SHP77 treated with DMSO at 0.1 percent for 48 hours (cell line): ENCODE results near the gene LMO3.

Experiments used
- DNase-seq: peaks from one replicate; lab custom pipeline; 2025; lab: John Stamatoyannopoulos, UW

Gene LMO3

GRCh38 chr12:16600525-16600924 is 5.4 kb downstream of the LMO3 start:
- DNase-seq = no peak

GRCh38 chr12:16599081-16599480 is 6.9 kb downstream of the LMO3 start:
- no peak for DNase-seq

DNA sequence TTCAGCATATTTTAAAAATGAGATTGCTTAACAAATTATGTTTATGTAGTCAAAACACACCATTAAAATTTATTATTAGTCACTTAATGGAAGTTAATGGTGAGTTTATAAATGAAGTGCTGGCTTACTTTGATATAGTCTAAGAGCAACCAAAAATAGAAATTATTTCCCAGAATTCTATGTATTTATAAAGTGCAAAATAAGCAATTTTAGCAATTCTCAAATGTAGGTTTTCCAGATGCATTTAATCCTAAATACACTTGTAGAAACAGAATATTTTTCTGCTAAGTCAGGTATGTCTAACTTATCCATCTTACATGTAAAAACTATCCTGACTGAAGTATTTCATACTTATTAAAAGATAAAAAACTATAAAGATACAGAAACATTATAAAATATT is 11.2 kb downstream of the LMO3 start:
- DNase-seq = no peak

DNA sequence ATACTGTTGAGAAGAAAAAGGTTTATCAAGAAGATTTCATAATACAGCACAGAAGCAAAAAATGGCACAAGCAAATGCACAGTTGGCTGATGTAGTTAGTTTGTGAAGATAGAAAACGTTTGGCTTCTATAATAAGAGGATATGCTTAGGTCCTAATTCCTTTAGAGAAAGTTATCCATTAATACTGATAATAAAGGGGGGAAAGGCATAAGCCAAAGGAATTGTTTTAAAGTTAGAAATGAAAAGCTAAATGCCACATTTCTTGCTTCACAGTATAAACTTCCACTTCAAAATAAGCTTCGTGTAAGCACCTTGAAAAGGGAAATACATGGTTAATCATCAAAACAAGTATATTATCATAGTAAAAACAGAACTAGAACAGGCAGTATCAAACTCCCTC is 12.4 kb downstream of the LMO3 start:
- no peak for DNase-seq

DNA sequence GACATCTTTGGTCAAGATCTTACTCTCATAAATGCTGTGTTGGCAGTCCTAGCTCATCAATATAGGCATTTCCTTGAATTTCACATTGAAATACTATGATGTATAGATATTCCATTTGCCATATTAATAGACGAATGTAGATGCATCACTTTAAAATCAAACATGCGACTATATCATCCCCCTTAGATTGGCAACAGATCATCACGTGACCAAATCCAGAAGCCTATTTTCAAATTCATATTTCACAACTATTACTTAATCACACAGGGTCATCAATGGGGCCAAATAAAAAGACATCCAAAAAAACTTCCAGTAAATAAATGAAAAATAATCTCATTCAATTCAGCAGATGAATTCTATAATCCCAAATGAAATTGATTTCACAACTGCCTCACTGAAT is 15.3 kb downstream of the LMO3 start:
- DNase-seq = no peak

GRCh38 chr12:16588812-16589211 is 17.1 kb downstream of the LMO3 start:
- DNase-seq = no peak

GRCh38 chr12:16587514-16587913 is 18.4 kb downstream of the LMO3 start:
- DNase-seq = no peak

- DNase-seq = no peak
These were observed 18.9 kb downstream of the LMO3 start for GRCh38 chr12:16587110-16587453.

GRCh38 chr12:16586350-16587109 is 19.4 kb downstream of the LMO3 start:
- no peak for DNase-seq

- DNase-seq = no peak
These were observed 20.2 kb downstream of the LMO3 start for GRCh38 chr12:16585781-16586180.

- no peak for DNase-seq
These were observed 21.8 kb downstream of the LMO3 start for GRCh38 chr12:16583969-16584745.

- no peak for DNase-seq
These were observed 24.5 kb downstream of the LMO3 start for GRCh38 chr12:16581416-16581815.

- no peak for DNase-seq
These were observed 26.9 kb downstream of the LMO3 start for GRCh38 chr12:16579041-16579440.

- DNase-seq = no peak
These were observed 32.4 kb downstream of the LMO3 start for GRCh38 chr12:16573398-16574077.

DNA sequence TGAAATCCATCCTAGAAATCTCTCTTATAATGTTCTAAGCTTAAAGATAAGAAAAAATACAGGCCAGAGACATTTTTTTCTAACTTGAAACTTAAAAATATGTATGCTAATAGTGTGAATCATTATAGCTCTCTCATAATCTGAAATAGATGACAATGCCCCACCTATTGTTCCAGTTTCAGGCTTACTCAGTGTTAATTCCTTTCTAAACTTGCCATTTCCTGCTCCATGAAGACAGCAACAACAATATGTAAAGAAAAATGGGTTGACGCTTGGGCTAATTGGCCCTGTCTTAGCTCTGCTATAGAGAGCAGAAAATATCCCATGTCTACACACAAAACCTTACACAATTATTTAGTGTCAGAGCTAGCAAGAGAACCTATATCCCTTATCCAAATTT is 37.1 kb downstream of the LMO3 start:
- DNase-seq = no peak

GRCh38 chr12:16564675-16565074 is 41.3 kb downstream of the LMO3 start:
- DNase-seq = no peak

GRCh38 chr12:16563504-16563903 is 42.5 kb downstream of the LMO3 start:
- DNase-seq = no peak

DNA sequence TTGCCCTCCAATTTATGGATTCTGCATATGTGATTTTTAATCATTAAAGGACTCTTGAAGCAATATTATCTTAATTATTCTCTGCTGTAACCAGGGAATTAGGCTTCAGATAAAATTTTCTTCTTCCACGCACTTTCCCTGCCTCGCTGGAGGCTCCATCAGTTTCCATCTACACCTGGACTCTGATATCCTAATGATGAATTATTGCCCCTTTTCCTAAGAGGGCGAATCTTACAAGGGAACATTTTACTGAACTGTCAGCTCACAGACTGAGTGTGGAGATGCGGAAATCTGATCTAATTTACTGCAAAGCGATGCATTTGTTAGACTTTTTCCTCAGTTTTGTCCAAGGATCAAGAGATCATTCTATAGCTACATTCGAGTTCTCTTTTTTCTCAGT is 43.0 kb downstream of the LMO3 start:
- no peak for DNase-seq

- no peak for DNase-seq
These were observed 43.5 kb downstream of the LMO3 start for GRCh38 chr12:16562435-16562834.

- DNase-seq = no peak
These were observed 45.7 kb downstream of the LMO3 start for GRCh38 chr12:16560273-16560672.

DNA sequence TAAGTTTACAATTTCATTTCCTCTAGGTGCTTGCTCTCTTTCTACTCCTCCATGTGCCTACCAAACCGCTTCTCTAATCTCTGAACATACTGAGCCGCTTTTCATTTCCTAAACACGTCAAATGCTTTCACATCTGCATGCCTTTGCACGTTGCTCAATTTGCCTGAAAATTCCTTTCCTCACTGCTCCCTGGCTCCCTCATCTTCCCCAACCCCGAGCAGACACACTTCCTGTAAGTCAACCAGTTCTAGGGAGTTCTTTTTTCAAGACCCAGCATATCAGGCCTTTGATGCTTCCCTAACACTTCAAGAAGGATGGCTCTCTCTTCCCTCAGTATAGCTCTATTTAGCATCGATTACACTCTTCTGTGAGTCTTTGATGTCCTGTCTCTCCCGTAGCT is 50.3 kb downstream of the LMO3 start:
- no peak for DNase-seq

DNA sequence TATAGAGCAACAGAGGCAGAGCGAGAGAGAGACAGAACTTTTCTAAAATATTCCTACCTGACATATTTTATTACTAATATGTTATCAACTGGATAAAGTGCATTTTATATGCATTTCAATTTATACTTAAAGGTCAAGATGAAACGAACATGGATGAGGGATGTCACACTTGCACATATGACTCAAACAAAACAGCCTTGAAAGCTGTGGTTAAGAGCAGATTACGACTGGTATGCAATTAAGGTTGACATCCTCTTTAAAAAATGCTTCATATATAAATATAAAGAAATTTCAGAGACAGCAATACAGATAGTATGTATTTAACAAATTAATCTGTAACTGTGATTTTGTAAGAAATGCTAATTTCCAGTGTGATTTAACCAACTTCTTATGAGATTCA is 52.5 kb downstream of the LMO3 start:
- DNase-seq = no peak

DNA sequence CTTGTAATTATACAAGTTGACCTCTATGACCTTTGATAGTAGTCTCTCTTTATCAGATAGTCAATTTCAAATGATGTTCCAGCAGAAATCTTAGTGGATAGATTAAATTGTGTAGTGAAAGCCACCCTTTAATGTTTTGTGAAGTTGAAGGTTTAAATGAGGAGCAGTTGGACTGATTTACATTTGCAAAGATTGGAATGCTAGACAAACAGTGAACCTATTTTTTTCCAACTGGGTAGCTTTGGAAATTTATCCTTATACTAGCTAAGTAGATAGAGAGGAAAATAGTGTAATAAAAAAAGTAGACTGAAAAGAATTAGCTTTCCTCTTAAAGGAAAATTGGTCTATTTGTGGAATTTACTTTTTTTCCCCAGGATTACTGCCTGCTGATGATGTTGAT is 53.7 kb downstream of the LMO3 start:
- no peak for DNase-seq
